Measurements from ENCODE around the gene ZBTB4.

- no peak for TF ChIP-seq REST (IDR thresholded peaks at IDR 0.05; ENCODE audit: insufficient read depth in 1 of 2, low read depth in 2 of 2, low read length in 2 of 2)
- no peak for TF ChIP-seq POLR2AphosphoS5 (IDR thresholded peaks at IDR 0.05; ENCODE audit: low read depth, low read length)
- TF ChIP-seq TAF1 (IDR thresholded peaks at IDR 0.05; ENCODE audit: borderline replicate concordance, insufficient read depth, low read length): no peak
- TF ChIP-seq FOXP2 (optimal IDR thresholded peaks at IDR 0.05; ENCODE audit: borderline replicate concordance, extremely low read depth, extremely low read length, insufficient read depth): no peak
Observed at GRCh38 chr17:7491583-7491982, 12.2 kb upstream of the ZBTB4 start.
